ENCODE measurements around the gene PCDHGA6.

PCDHGA6 gene

GRCh38 chr5:141373673-141374317 is at the start of gene PCDHGA6:
TSS of gene PCDHGA6 (plus strand) at chr5:141373891. CDS start at chr5:141374084, 193 bp downstream.
- TF ChIP-seq ESRRG (CRISPR knock-in tag; IDR thresholded peaks at IDR 0.05) = no peak
- TF ChIP-seq BACH2 (CRISPR knock-in tag; IDR thresholded peaks at IDR 0.05; ENCODE audit: borderline replicate concordance) = no peak
- no peak for TF ChIP-seq TOX (CRISPR knock-in tag; IDR thresholded peaks at IDR 0.05; ENCODE audit: borderline replicate concordance)
- TF ChIP-seq CSDC2 (CRISPR knock-in tag; IDR thresholded peaks at IDR 0.05) = no peak
- TF ChIP-seq, protein P1, sequence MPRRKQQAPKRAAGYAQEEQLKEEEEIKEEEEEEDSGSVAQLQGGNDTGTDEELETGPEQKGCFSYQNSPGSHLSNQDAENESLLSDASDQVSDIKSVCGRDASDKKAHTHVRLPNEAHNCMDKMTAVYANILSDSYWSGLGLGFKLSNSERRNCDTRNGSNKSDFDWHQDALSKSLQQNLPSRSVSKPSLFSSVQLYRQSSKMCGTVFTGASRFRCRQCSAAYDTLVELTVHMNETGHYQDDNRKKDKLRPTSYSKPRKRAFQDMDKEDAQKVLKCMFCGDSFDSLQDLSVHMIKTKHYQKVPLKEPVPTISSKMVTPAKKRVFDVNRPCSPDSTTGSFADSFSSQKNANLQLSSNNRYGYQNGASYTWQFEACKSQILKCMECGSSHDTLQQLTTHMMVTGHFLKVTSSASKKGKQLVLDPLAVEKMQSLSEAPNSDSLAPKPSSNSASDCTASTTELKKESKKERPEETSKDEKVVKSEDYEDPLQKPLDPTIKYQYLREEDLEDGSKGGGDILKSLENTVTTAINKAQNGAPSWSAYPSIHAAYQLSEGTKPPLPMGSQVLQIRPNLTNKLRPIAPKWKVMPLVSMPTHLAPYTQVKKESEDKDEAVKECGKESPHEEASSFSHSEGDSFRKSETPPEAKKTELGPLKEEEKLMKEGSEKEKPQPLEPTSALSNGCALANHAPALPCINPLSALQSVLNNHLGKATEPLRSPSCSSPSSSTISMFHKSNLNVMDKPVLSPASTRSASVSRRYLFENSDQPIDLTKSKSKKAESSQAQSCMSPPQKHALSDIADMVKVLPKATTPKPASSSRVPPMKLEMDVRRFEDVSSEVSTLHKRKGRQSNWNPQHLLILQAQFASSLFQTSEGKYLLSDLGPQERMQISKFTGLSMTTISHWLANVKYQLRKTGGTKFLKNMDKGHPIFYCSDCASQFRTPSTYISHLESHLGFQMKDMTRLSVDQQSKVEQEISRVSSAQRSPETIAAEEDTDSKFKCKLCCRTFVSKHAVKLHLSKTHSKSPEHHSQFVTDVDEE (CRISPR knock-in tag; IDR thresholded peaks at IDR 0.05) = no peak
- TF ChIP-seq ZC3H10 (CRISPR knock-in tag; IDR thresholded peaks at IDR 0.05) = no peak
- TF ChIP-seq ARNTL (CRISPR knock-in tag; IDR thresholded peaks at IDR 0.05; ENCODE audit: borderline replicate concordance, low read depth) = no peak
- TF ChIP-seq ZNF8 (CRISPR knock-in tag; IDR thresholded peaks at IDR 0.05) = no peak
- no peak for ATAC-seq

DNA sequence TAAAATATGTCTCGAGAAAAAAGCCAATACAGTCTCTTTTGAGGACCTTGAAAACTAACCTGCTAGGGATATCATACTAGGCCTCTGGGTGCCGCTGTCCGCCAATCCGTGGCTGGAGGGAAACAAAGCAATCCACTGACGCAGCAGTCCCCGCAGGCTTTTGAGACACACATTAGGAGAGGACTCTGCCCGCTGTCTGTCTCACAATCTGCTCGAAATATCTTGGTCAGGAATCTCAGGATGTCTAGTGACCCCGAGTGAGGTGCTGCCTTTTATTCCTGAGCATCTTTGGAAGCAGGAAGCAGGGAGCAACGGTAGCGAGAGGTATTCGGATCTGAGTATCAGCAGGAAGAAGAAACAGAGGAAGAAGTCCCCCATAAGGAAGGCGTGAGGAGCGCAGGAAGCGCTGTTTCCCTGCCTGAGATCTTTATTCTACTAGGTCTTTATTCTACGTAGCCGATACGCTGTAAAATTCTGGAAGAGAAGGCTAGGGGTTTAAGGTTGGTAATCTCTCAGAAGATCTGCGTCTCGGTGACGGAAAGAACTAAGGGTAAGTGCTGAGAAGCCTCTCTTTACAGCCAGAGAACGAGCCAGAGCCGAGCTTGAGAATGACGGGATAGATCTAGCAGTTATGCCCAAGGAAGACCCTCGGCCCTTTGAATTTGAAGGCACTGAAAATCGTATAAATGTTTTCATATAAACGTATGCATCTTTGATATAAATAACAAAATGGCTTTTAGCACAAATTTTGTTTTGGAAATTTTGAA is 47.4 kb upstream of the PCDHGA6 start:
- TF ChIP-seq, protein P1 (CRISPR knock-in tag; IDR thresholded peaks at IDR 0.05) = no peak
- TF ChIP-seq ZNF8 (CRISPR knock-in tag; IDR thresholded peaks at IDR 0.05) (no peak), ARNTL (CRISPR knock-in tag; IDR thresholded peaks at IDR 0.05; ENCODE audit: borderline replicate concordance, low read depth) (no peak), ZFP3 (CRISPR knock-in tag; IDR thresholded peaks at IDR 0.05) (no peak), OSR1 (CRISPR knock-in tag; IDR thresholded peaks at IDR 0.05) (no peak), ZNF565 (CRISPR knock-in tag; conservative IDR thresholded peaks at IDR 0.05; ENCODE audit: low read depth) (no peak), PPARA (CRISPR knock-in tag; IDR thresholded peaks at IDR 0.05; ENCODE audit: borderline replicate concordance) (no peak), POU6F1 (CRISPR knock-in tag; IDR thresholded peaks at IDR 0.05; ENCODE audit: borderline replicate concordance, low read depth) (no peak)
- TF ChIP-seq, protein P2, sequence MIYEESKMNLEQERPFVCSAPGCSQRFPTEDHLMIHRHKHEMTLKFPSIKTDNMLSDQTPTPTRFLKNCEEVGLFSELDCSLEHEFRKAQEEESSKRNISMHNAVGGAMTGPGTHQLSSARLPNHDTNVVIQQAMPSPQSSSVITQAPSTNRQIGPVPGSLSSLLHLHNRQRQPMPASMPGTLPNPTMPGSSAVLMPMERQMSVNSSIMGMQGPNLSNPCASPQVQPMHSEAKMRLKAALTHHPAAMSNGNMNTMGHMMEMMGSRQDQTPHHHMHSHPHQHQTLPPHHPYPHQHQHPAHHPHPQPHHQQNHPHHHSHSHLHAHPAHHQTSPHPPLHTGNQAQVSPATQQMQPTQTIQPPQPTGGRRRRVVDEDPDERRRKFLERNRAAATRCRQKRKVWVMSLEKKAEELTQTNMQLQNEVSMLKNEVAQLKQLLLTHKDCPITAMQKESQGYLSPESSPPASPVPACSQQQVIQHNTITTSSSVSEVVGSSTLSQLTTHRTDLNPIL (CRISPR knock-in tag; IDR thresholded peaks at IDR 0.05; ENCODE audit: low read depth) = no peak
- peak; percentile 96 for ATAC-seq

DNA sequence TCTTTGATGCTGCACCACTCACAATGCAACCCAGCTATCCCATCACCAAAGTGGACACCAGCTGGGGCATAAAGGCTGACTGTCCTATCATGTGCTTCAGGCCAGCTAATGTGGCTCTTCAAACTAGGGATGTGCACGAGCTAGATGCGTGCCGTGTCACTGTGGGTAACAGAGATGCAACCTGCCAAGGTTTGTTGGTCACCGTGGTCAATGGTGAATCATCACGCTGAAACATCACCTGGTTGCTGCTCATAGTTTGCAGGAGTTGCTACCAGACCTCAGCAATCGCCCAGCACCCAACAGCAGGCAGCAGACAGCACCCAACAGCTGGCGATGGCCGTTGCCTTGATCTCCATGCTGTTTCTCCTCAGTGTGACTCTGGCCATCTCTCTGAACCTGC is 45.5 kb upstream of the PCDHGA6 start:
- no peak for ATAC-seq
- TF ChIP-seq ZFP30 (CRISPR knock-in tag; IDR thresholded peaks at IDR 0.05) = no peak
- no peak for TF ChIP-seq PPARA (CRISPR knock-in tag; IDR thresholded peaks at IDR 0.05; ENCODE audit: borderline replicate concordance)
- no peak for TF ChIP-seq SNAI2 (CRISPR knock-in tag; IDR thresholded peaks at IDR 0.05)
- TF ChIP-seq CSRNP3 (CRISPR knock-in tag; IDR thresholded peaks at IDR 0.05) = no peak
- no peak for TF ChIP-seq TOX (CRISPR knock-in tag; IDR thresholded peaks at IDR 0.05; ENCODE audit: borderline replicate concordance)
- TF ChIP-seq, protein P2 (CRISPR knock-in tag; IDR thresholded peaks at IDR 0.05; ENCODE audit: low read depth) = no peak
- no peak for TF ChIP-seq ESRRG (CRISPR knock-in tag; IDR thresholded peaks at IDR 0.05)
- no peak for TF ChIP-seq ZNF70 (CRISPR knock-in tag; IDR thresholded peaks at IDR 0.05)
- TF ChIP-seq CSDC2 (CRISPR knock-in tag; IDR thresholded peaks at IDR 0.05) = no peak
- no peak for TF ChIP-seq POU6F1 (CRISPR knock-in tag; IDR thresholded peaks at IDR 0.05; ENCODE audit: borderline replicate concordance, low read depth)
- no peak for TF ChIP-seq ZNF565 (CRISPR knock-in tag; conservative IDR thresholded peaks at IDR 0.05; ENCODE audit: low read depth)
- no peak for TF ChIP-seq ZC3H10 (CRISPR knock-in tag; IDR thresholded peaks at IDR 0.05)
